LNCaP clone FGC (cell line): Measurements from ENCODE around the gene SLAIN2.
A peak's percentile ranks its signal among the peaks of the same experiment; 100 is the strongest.

Experiments used
- DNase-seq: peaks from one replicate; pipeline ENCODE4 v3.0.0-alpha.2; 2011; ENCODE audit warnings: low read depth
- H3K4me3 ChIP-seq: 2 replicates; pipeline ENCODE4 v1.5.1; 2011; ENCODE audit warnings: mild to moderate bottlenecking, low read depth, low read length, control low read depth
- TF ChIP-seq, protein P1 (sequence below): IDR thresholded peaks from 2 replicates; pipeline ENCODE4 v1.5.1; 2012; ENCODE audit warnings: mild to moderate bottlenecking; ENCODE audit not compliant: control insufficient read depth, insufficient read depth; ENCODE audit errors: extremely low read depth

The SLAIN2 gene

DNA sequence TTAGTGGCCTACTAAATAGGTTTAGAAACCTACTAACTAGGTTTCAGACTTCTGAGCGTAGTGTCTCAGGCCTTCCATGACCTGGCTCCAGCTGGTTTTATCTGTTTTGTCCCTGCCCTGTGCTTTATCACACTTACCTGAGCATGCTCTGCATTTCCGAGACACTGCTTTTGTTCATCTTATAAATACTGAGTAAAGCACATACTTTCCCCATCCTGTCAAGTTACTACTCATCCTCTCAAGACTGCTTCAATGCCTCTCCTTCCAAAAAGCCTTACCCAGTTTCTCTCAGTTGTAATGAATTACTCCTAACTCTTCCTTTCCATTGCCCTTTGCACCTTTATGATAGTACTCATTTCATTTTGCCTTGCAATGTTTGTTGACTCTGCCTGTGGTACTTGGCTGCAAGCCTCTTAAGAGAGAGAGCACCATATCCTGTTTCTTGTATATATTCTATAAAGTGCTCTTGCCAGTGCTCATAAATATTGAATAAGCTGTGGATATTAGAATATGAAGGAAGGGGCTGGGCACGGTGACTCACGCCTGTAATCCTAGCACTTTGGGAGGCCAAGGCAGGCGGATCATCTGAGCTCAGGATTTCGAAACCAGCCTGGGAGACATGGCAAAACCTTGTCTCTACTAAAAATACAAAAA, 34.4 kb downstream of the SLAIN2 start:
- DNase-seq = peak; percentile 97
- TF ChIP-seq, protein P1, sequence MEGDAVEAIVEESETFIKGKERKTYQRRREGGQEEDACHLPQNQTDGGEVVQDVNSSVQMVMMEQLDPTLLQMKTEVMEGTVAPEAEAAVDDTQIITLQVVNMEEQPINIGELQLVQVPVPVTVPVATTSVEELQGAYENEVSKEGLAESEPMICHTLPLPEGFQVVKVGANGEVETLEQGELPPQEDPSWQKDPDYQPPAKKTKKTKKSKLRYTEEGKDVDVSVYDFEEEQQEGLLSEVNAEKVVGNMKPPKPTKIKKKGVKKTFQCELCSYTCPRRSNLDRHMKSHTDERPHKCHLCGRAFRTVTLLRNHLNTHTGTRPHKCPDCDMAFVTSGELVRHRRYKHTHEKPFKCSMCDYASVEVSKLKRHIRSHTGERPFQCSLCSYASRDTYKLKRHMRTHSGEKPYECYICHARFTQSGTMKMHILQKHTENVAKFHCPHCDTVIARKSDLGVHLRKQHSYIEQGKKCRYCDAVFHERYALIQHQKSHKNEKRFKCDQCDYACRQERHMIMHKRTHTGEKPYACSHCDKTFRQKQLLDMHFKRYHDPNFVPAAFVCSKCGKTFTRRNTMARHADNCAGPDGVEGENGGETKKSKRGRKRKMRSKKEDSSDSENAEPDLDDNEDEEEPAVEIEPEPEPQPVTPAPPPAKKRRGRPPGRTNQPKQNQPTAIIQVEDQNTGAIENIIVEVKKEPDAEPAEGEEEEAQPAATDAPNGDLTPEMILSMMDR = no peak
- H3K4me3 ChIP-seq = peak overlapping the region; percentile 14; the same call in 1 of the 2 replicates

DNA sequence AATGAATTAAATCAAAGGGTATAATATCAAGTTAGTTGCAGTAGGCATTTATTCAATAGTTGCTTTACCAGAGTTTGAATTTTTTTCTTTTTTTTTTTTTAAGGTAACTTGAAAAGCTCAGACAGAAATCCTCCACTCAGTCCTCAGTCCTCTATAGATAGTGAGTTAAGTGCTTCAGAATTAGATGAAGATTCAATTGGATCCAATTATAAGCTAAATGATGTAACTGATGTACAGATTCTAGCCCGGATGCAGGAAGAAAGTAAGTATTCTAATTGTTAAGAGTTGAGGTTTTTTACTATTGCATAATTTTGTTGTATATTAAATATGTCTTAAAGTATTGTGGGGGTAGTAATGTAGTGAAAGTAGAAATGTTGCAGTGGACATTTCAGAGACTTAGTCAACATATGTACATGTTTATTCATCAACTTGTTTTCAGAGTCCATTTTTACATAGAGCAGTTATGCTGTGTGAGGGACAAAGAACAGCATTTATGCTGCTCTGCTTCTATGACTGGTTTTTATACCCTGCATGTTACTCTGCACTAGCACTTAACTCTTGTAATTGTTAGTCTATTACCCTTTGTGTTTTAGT, 38.4 kb downstream of the SLAIN2 start:
- TF ChIP-seq, protein P1 = no peak
- no peak for DNase-seq
- H3K4me3 ChIP-seq = no peak overlapping the region

DNA sequence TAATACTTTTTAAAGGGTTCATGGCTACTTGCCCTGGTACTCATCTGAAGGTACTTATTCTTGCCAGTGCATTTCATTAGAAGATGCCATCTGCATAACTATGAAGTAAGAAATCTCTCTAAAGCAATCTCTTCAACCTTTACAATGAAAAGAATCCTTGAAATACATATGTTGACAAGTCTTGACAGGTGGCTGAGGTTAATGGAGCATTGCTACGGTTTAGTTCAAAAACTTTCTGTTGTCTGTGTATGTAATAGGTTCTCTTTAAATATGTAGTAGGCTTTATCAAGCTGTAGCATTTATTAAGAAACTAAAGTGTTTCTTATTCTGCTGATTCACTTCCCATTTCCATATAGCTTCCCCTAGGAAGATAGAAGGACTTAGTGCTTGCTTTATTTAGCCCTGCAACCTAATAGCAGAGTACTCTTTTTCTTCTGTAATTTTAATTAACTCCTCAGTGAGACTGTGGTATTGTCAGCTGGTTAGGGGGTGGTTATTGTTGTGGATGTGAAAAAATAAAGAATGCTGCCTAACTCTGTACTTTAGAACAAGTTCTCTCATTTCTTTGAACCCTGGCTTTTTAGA, 39.3 kb downstream of the SLAIN2 start:
- TF ChIP-seq, protein P1 = no peak
- no peak for DNase-seq
- no peak overlapping the region for H3K4me3 ChIP-seq

DNA sequence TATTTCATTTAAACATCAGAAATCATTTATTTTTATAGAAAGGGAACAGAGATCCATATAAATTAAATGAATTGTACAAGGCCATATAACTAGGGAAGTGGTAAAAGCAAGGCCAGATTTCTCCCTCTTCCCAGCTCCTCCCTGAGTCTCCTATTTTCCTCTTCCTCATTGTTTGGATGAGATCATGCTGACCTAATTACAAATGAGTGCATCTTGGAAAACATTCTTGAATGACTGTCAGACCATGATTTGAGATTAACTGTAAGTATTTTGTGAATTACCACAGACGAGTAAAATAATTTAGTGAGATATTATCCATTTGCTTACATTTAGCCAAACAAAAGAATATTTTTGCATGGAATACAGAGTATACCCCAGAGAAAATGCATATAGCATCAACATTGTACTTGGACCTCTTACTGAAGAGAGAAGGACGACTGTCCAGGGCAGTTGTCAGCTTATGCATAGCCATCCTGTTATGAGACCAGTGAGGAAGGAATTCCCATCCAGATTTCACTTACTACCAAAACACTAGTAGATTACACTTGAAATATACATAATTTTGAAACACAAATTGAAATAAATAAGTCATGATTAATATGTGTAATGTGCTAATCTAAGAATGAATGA, 47.3 kb downstream of the SLAIN2 start:
- H3K4me3 ChIP-seq = no peak overlapping the region
- DNase-seq = no peak
- TF ChIP-seq, protein P1 = no peak

DNA sequence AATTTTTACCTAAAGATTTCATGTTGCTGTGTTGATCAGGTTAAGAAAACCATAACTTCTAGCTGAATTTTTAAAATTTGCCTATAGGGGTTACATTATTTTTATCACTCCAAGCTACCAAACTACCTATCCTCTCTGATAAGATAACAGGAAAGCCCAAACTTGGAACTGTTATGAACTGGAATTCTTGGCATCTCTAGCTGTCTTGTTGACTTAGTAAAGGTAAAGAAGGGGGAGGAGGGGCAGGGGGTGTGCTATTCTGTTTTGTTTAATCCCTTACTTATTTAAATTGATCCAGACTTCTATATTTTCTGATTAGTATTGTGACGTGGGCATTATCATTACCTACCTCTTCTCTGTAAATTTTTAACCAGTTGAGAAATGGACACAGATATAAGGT, 54.7 kb downstream of the SLAIN2 start:
- TF ChIP-seq, protein P1 = no peak
- peak; percentile 58 for DNase-seq
- H3K4me3 ChIP-seq = no peak overlapping the region

DNA sequence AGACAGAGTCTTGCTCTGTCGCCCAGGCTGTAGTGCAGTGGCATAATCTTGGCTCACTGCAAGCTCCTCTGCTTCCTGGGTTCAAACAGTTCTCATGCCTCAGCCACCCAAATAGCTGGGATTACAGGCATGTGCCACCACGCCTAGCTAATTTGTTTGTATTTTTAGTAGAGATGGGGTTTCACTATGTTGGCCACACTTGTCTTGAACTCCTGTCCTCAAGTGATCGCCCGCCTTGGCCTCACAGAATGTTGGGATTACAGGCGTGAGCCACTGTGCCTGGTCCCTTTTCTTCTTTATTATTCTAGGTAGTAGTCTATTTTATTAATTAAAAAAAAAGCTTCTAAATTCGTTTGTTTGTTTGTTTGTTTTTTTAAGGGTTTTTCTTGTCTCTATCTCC, 59.1 kb downstream of the SLAIN2 start:
- TF ChIP-seq, protein P1 = no peak
- DNase-seq = no peak
- H3K4me3 ChIP-seq = no peak overlapping the region
